HG03558 (cell line): ENCODE results near the gene CADPS2.
"Not testable (repeated sequence)": the region's sequence is repeated elsewhere in the genome, so short reads cannot be mapped to it uniquely, and the experiment has no call there.

Experiments used
- ATAC-seq: cut with Tn5 transposase; IDR thresholded peaks from one replicate; pipeline ENCODE4 v1.9.1; 2021; ENCODE audit warnings: moderate number of reproducible peaks; ENCODE audit not compliant: unreplicated experiment; ENCODE audit errors: extremely low read depth

Gene CADPS2

DNA sequence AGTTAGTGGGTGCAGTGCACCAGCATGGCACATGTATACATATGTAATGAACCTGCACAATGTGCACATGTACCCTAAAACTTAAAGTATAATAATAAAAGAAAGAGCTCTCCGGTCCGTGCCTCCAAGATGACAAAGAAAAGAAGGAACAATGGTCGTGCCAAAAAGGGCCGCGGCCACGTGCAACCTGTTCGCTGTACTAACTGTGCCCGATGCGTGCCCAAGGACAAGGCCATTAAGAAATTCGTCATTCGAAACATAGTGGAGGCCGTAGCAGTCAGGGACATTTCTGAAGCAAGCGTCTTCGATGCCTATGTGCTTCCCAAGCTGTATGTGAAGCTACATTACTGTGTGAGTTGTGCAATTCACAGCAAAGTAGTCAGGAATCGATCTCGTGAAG is 205.1 kb downstream of the CADPS2 start:
- ATAC-seq = not testable (repeated sequence)

DNA sequence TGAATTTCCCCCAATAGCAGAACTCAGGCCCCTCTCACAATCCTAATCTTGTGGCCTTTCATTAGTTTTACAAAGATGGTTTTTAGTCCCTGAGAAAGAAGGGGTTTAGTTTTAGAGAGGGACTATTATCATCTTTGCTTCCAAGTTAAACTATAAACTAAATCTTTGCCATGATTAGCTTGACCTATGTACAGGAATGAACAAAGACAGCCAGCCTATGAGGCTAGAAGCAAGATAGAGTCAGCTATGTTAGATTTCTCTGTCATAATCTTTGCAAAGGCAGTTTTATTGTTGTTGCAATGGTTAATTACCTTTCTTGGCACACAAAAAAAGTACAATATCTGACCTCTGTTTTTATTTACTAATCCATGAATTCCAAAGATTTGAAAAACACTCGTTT is 206.4 kb downstream of the CADPS2 start:
- no peak for ATAC-seq

DNA sequence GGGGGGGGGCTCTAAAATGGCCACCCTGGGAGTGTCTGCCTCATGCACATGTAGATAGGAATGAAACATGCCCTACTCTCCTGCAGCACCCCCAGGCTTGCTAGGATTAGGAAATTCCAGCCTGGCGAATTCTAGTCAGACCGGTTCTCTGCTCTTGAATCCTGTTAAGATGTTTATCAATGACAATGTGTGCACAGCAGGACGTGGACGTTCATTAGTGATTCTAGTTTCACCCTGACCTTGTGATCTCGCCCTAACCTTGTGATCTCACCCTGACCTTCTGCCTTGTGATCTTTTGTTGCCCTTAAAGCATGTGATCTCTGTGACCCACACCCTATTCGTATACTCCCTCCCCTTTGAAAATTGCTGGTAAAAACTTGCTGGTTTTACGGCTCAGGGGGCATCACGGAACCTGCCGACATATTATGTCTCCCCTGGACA is 207.0 kb downstream of the CADPS2 start:
- ATAC-seq = not testable (repeated sequence)

DNA sequence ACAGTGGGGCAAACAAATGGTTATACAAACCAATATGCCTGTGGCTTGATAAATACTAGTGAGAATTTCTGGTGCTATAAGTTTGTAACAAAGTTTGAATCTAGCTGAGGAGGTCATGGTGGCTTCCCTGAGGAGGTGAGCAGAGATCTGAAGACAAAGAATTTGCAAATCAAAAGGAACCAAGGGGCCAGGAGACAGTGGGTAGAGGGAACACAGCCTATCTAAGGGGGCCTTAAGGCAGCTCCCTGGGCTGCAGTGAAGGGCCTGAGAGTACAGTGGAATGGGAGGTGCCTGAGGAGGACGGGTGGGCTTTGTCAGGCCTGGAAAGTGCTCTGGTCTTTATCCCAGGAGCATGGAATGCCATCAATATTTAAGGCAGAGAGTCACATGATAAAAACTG is 209.1 kb downstream of the CADPS2 start:
- no peak for ATAC-seq

DNA sequence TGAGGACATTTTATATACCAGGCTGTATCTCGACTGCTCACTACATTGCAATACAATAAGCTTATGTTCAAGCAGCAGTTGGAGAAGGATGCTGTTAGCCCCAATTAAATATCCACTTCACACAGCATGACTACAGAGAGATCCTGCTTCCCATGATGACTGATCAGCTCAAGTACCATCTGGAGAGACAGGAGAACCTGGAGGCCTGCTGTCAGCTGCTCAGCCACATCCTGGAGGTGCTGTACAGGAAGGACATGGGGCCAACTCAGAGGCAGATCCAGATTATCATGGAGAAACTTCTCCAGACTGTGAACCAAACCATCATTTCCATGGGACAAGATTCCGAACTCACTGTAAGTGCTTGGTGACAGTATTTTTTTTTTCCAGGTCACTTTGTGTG is 209.8 kb downstream of the CADPS2 start:
- no peak for ATAC-seq

DNA sequence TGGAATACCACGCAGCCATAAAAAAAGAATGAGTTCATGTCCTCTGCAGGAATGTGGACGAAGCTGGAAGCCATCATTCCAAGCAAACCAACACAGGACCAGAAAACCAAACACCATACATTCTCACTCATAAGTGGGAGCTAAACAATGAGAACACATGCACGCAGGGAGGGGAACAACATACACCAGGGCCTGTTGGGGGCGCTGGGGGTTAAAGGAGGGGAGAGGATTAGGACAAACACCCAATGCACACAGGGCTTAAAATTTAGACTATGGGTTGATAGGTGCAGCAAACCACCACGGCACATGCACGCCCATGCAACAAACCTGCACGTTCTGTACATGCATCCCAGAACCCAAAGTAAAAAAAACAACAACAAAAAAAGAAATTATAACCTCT is 210.6 kb downstream of the CADPS2 start:
- ATAC-seq = no peak

DNA sequence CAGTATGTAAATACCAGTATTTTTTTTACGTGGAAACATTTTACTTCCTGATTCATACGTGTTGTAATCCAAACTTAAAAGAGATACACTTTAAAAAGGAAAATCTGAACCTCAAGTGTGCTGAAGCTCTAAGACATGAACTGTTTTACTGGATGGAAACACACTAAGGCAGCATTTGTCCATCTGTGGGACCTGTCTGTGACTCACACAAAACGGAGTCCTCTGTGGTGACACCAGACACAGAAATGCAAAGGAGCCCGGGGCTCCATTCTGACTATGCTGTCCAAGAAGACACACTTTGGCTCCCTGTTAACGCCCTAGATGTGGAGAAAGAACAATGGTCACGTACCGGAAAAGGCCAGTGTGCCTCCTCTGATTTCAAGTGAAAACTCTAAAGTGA is 211.2 kb downstream of the CADPS2 start:
- ATAC-seq = no peak

DNA sequence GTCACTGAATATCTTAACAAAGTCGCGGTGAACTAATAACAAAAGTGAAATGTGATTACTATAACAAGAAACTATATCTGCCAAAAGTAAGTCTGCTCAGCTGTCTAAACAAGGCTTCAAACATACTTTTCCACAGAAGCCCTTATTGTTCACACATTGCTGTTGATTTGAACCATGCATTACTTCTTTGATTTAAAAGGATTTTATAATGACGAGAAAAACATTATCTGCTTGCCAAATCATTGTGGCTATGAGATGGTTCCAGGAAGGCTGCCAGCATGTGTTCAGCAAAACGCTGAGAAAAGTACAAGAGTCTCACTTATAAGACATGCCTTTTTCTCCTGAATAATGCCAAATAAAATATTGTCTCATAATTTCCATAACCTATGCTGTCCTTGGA is 211.8 kb downstream of the CADPS2 start:
- ATAC-seq = no peak

DNA sequence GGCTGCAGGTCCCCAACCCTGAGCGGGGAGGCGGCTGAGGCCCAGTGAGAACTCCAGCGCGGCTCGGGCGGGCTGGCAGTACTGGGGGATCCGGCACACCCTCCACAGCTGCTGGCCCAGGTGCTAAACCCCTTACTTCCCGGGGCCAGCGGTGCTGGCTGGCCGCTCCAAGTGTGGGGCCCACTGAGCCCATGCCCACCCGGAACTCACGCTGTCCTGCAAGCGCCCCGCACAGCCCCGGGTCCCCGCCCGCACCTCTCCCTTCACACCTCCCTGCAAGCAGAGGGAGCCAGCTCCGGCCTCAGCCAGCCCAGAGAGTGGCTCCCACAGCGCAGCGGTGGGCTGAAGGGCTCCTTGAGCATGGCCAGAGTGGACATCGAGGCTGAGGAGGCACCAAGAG is 212.3 kb downstream of the CADPS2 start:
- ATAC-seq = no peak

DNA sequence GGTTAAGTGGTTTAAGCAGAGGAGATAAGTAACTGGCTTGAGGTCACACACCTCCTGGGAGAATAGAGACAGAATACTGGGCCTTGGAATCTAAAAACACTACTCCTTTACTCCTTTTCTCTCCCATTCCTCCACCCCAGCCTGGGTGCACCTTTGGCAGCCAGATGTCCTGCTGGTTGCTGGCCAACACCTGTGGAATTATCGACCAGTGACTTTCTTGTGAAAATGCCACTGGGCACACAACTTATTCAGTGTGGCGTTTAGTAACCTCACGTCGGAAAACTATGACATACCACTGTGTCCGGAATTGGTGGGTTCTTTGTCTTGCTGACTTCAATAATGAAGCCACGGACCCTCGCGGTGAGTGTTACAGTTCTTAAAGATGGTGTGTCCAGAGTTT is 213.7 kb downstream of the CADPS2 start:
- no peak for ATAC-seq

DNA sequence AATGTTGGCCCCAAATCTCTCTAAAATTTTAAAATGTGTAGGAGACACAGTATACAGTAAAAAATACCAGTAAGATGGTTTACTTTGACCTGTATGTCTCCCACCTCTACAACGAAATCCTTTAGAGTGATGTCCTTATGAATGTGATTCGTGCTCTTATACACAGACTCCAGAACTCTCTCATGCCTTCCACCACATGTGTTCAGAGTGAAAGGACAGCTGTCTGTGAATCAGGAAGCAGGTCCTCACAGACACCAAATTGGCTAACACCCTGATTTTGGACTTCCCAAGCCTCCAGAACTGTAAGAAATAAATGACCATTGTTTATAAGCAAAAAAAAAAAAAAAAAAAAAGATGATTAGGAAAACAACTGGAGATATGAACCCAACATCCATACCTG is 222.5 kb downstream of the CADPS2 start:
- no peak for ATAC-seq

DNA sequence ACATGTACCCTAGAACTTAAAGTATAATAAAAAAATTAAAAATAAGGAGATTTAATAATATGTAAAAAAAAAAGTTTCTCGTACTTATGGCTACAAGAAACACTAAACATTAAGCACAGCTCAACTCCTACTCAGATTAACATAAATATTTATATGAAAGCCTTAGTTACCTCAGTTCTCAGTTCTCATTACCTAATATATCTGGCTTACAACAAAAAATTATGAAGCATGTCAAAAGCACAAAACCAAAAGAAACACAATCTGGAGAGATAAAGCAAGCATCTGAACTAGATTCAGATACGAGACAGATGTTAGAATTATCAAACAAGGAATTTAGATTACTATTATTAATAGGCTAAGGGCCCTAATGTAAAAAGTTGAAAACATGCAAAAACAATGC is 227.4 kb downstream of the CADPS2 start:
- ATAC-seq = no peak

DNA sequence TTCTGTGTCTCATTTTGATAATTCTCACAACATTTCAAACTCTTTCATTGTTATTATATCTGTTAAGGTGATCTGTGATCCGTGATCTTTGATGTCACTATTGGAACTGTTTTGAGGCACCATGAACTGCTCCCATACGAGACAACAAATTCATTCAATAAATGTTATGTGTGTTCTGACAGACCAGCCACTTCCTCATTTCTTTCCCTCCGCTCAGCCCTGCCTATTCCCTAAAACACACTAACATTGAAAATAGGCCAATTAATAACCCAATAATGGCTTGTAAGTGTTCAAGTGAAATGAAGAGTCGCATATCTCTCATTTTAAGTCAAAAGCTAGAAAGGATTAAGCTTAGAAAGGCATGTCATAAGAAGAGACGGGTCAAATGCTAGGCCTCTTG is 232.6 kb downstream of the CADPS2 start:
- no peak for ATAC-seq

DNA sequence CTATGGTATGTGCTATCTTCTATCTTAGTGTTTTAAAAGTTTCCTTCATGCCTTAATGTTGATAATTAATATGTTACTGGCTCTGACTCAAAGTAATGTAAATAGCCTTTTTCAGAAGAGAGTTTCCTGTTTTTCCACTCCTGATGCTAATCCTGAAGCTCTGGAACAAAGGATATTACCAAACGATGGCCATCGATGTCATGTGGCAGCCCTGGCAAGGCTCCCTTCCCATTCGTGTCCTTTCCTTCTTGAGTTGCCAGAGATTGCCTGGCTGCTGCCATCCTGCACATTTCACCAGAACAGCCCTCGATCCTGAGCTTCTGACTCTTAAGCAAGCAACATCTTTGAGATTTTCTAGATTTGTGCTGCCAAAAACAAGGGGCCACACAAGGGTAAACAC is 233.4 kb downstream of the CADPS2 start:
- ATAC-seq = no peak

DNA sequence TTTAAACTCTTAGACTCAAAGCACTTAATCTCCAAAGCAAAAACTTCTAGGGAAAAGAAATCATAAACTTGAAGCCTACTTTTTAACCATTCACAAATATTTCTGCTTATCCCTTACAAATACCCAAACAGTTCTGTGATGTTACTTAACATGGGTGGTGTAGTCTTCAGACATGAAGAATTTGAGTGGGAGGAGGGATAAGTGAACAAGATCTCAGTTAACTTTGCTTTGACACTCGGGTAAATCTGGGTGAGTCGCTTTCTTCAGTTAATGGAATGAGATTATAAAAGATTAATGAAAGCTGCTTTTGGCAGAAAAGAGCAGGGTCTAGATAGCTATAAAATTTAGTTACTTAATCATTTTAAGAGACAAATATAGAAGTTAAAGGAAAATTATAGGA is 234.8 kb downstream of the CADPS2 start:
- ATAC-seq = no peak

DNA sequence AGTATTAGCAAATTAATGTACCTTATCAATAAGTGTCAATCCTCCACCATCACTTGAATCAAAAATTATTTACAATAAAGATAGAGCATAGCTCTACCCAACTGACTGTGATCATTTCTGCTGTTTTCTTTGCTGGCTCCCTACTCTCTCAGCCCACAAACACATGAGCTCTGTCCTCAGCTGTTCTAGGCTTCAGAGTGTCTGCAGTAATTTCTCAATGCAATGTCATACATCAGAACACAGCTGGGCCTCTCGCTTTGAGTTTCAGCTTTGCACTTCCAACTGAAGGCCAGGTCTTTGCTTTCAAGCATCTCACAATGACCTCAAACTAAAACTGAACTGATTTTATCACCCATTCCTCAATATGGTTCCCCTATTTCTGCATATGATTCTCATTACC is 243.0 kb downstream of the CADPS2 start:
- ATAC-seq = no peak

DNA sequence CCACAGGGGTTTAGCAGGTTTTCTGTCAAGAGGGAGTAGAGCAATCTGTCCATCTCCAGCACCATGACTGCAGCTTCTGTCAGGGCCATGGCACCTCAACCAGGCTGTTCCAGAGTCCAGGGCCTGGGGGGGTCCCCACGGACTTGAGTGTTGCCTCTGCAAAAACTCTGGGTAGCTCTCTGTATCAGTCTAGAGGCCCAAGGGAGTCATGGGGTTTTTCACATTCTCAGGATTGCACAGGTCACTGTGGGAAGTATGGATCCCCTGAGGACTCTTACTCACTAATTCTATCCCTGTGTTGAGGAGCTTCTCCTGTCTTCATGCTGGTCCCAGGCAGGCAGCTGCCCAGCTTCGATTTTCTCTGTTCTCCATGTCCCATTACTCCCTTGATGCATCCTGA is 247.8 kb downstream of the CADPS2 start:
- no peak for ATAC-seq

DNA sequence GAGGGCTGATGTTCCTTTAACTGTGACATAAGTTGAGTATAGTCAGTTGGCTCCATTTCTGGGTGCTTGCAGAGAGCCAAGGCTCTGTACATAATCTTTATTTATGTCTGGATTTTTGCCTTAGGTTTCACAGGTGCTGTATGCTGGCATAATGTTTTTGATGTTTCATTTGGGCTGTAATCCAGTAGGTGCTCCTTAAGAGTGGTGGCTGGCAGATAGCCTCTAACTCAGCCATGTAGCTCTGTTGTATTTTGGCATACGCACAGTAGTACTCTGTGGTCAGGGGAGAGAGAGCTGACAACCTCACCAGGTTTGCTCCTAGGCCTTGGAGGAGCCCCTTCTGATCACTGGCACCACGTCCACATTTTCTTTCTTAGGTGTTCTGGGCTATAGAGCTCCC is 248.5 kb downstream of the CADPS2 start:
- no peak for ATAC-seq

DNA sequence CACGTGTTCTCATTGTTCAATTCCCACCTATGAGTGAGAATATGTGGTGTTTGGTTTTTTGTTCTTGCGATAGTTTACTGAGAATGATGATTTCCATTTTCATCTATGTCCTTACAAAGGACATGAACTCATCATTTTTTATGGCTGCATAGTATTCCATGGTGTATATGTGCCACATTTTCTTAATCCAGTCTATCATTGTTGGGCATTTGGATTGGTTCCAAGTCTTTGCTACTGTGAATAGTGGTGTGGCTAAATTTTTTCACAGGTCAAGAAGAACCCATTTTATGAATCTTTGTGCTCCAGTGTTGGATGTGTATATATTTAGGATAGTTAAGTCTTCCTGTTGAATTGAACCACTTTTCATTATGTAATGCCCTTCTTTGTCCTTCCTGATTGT is 250.8 kb downstream of the CADPS2 start:
- not testable (repeated sequence) for ATAC-seq

DNA sequence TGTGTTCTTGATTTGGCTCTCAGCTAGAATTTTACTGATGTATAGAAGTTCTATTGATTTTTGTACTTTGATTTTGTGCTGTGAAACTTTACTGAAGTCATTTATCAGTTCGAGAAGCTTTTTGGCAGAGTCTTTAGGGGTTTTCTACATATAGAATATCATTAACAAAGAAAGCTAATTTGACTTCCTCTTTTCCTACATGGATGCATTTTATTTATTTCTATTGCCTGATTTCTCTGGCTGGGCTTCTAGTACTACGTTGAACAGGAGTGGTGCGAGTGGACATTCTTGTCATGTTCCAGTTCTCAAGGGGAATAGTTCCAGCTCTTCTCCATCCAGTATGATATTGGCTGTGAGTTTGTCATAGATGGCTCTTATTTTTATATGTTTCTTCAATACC is 252.8 kb downstream of the CADPS2 start:
- no peak for ATAC-seq

DNA sequence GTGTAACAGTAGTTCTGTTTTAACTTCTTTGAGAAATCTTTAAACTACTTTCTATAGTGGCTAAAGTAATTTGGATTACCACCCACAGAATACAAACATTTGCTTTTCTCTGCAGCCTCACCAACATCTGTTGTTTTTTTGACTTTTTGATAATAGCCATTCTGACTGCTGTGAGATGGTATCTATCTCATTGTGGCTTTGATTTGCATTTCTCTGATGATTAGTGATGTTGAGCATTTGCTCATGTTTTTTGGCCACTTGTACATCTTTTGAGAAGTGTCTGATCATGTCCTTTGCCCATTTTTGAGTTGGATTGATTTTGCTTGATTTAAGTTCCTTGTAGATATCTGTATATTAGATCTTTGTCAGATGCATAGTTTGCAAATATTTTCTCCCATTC is 254.0 kb downstream of the CADPS2 start:
- no peak for ATAC-seq

DNA sequence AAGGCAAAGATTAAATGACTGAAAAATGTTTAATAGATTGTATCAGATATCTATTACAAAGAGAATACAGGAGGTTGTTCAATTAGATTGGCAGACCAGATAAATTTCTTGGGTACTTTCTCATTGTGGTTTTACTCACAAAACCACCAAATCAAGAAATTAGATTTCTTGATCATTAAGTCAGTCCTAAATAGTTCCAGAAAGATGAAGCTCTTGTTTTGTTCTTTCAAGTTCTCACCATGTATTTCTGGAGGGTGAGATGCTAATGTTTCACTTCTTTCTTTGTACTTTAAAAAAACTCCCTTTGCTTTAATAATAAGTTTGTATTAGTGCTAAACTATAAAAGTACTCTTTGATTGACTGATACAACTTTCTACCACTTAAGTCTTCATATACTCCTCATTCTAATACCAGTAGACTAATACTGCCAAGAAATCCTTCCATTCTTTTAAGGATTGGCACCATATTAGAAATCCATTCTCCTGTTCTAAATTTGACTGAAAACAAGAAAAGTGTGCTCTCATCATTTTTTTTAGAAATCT is 256.8 kb downstream of the CADPS2 start:
- no peak for ATAC-seq
